GM12865 (cell line): Measurements from ENCODE around the gene TNK2.

Experiments
- DNase-seq: peaks from one replicate; pipeline ENCODE4 v3.0.0; 2010; ENCODE audit warnings: low read depth
- H3K4me3 ChIP-seq: 2 replicates; pipeline ENCODE4 v1.5.1; 2011; ENCODE audit warnings: mild to moderate bottlenecking, low read depth, low read length, control low read depth
- TF ChIP-seq, protein P1 (sequence below): IDR thresholded peaks from 2 replicates; pipeline ENCODE4 v1.5.1; 2011; ENCODE audit warnings: low read length, control low read depth, low read depth, inconsistent platforms; ENCODE audit not compliant: insufficient read depth; ENCODE audit errors: missing control alignments

TNK2 gene

GRCh38 chr3:195932418-195933043 is 24.2 kb upstream of the TNK2 start:
- no peak overlapping the region for H3K4me3 ChIP-seq
- DNase-seq: no peak
- TF ChIP-seq, protein P1, sequence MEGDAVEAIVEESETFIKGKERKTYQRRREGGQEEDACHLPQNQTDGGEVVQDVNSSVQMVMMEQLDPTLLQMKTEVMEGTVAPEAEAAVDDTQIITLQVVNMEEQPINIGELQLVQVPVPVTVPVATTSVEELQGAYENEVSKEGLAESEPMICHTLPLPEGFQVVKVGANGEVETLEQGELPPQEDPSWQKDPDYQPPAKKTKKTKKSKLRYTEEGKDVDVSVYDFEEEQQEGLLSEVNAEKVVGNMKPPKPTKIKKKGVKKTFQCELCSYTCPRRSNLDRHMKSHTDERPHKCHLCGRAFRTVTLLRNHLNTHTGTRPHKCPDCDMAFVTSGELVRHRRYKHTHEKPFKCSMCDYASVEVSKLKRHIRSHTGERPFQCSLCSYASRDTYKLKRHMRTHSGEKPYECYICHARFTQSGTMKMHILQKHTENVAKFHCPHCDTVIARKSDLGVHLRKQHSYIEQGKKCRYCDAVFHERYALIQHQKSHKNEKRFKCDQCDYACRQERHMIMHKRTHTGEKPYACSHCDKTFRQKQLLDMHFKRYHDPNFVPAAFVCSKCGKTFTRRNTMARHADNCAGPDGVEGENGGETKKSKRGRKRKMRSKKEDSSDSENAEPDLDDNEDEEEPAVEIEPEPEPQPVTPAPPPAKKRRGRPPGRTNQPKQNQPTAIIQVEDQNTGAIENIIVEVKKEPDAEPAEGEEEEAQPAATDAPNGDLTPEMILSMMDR: no peak

GRCh38 chr3:195931582-195932273 is 23.4 kb upstream of the TNK2 start:
- no peak for DNase-seq
- no peak overlapping the region for H3K4me3 ChIP-seq
- TF ChIP-seq, protein P1: no peak

DNA sequence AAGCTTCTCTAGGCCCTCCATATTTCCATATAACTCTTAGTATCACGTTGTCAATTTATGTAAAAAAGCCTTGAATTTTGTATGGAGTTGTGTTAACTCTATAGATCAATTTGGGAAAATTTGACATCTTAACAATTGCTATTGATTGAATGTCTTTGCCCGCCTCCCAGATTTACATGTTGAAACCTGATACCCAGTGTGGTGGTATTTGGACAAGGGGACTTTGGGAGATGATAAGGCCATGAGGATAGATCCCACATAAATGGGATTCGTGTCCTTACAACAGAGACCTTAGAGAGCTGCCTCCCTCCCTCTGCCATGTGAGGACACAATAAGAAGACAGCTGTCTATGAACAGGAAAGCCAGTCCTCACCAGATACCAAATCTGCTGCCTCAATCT is 21.1 kb upstream of the TNK2 start:
- TF ChIP-seq, protein P1: no peak
- no peak overlapping the region for H3K4me3 ChIP-seq
- no peak for DNase-seq

DNA sequence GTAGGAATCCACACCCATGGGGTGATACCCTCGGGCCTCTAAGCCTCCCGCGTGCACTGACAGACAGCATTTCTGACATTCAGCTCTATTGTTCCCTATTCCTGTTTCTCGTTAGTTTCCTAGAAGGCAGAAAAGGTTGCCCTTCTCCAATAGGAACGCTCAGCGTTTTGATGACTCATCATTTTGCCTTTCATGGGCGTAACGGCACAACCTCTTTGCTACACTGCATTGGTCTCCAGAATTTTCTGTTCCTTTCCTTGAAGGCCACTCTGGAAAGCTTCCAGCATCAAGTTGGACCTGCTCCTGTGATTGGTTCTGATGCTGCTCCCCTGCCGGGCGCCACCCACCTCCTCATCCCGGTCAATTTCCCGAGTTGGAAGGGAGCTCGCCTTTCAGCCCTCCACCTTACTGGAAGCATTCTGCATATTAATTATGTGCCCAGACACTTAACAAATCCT is 13.0 kb upstream of the TNK2 start:
- DNase-seq: no peak
- TF ChIP-seq, protein P1: no peak
- no peak overlapping the region for H3K4me3 ChIP-seq

GRCh38 chr3:195918176-195918575 is 9.8 kb upstream of the TNK2 start:
- no peak for DNase-seq
- no peak overlapping the region for H3K4me3 ChIP-seq
- TF ChIP-seq, protein P1: no peak

- H3K4me3 ChIP-seq: no peak overlapping the region
- TF ChIP-seq, protein P1: no peak
- DNase-seq: no peak
Measured at GRCh38 chr3:195916991-195917390, 8.6 kb upstream of the TNK2 start.
